Inferior parietal cortex (tissue), 1 donor: ENCODE results near the gene HSPB6.

Source experiments
- DNase-seq: peaks from one replicate; pipeline ENCODE4 v3.0.0-alpha.2; 2016; ENCODE audit errors: extremely low spot score

Gene HSPB6

GRCh38 chr19:35767288-35768081, 10.7 kb upstream of the HSPB6 start:
- DNase-seq = no peak

- DNase-seq = no peak
These were observed 9.8 kb upstream of the HSPB6 start for GRCh38 chr19:35766571-35767104.

GRCh38 chr19:35764432-35765315, 7.8 kb upstream of the HSPB6 start:
- DNase-seq = no peak

GRCh38 chr19:35760711-35761349, 4.0 kb upstream of the HSPB6 start:
- DNase-seq = no peak

- no peak for DNase-seq
These were observed 2.9 kb upstream of the HSPB6 start for GRCh38 chr19:35759697-35760096.

- DNase-seq = peak; percentile 100
These were observed 1.1 kb upstream of the HSPB6 start, which contains the start of gene PROSER3 for GRCh38 chr19:35757749-35758608. Gene PROSER3, plus strand, starts transcription at chr19:35758176. Its CDS starts 40 bp downstream, at chr19:35758216.

- DNase-seq = no peak
These were observed 461 bp upstream of the HSPB6 start for GRCh38 chr19:35757231-35757748.

GRCh38 chr19:35755550-35756376, 1.1 kb downstream of the HSPB6 start:
- DNase-seq = no peak

GRCh38 chr19:35755131-35755549, 1.7 kb downstream of the HSPB6 start:
- no peak for DNase-seq

GRCh38 chr19:35754370-35755130, 2.3 kb downstream of the HSPB6 start:
- no peak for DNase-seq

- no peak for DNase-seq
These were observed 3.0 kb downstream of the HSPB6 start for GRCh38 chr19:35753634-35754369.

- no peak for DNase-seq
These were observed 4.0 kb downstream of the HSPB6 start for GRCh38 chr19:35752746-35753350.

- no peak for DNase-seq
These were observed 4.7 kb downstream of the HSPB6 start for GRCh38 chr19:35751839-35752745.

- DNase-seq = no peak
These were observed 6.7 kb downstream of the HSPB6 start for GRCh38 chr19:35750167-35750566.

GRCh38 chr19:35748106-35749020, 8.5 kb downstream of the HSPB6 start, which contains the start of gene LIN37:
Gene LIN37, plus strand, starts transcription at chr19:35748576. Its CDS starts 149 bp downstream, at chr19:35748725.
- DNase-seq = peak; percentile 100

GRCh38 chr19:35746531-35746930, 10.3 kb downstream of the HSPB6 start:
- no peak for DNase-seq
